T47D (cell line): ENCODE measurements around the gene HNRNPA2B1.
"Not testable (repeated sequence)": the region's sequence is repeated elsewhere in the genome, so short reads cannot be mapped to it uniquely, and the experiment has no call there.

Experiments
- DNase-seq, 2 experiments: peaks; one replicate each; pipeline versions ENCODE4 v3.0.0 to v3.0.0-alpha.2; 2011 to 2012; ENCODE audit warnings: low read depth in 1 of 2, low spot score in 1 of 2
- JUND ChIP-seq: IDR thresholded peaks from 2 replicates; pipeline ENCODE4 v1.6.1; 2012; ENCODE audit warnings: low read depth
- in situ Hi-C: cut with HindIII; loops from 2 replicates; pipeline ENCODE4 v1.10.0; 2016; ENCODE audit warnings: low sequenced_read_pairs, low pct_unique_long_range_greater_than_20kb

HNRNPA2B1 gene

DNA sequence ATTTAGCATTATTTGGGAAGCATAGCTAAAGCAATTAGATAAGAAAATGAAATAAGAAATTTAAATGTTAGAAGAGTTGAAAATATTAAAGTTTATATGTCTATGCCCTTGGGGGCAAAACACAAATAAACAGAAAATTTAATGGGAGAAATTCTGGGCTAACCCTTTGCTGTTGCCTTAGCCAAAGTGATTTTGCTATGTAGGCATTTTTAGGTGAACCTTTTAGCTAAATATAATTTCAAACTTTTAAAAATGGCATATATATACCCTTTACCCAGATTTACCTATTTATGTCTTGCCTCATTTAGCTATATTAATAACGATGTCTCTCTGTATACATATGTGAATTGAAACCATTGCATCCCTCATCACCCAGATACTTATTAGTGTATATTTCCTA, 28.5 kb downstream of the HNRNPA2B1 start:
- in situ Hi-C loops: no loop called here
- TF ChIP-seq JUND: no peak
- no peak for DNase-seq

GRCh38 chr7:26171601-26172000, 28.9 kb downstream of the HNRNPA2B1 start:
- no peak for DNase-seq
- in situ Hi-C loops: no loop called here
- no peak for TF ChIP-seq JUND

DNA sequence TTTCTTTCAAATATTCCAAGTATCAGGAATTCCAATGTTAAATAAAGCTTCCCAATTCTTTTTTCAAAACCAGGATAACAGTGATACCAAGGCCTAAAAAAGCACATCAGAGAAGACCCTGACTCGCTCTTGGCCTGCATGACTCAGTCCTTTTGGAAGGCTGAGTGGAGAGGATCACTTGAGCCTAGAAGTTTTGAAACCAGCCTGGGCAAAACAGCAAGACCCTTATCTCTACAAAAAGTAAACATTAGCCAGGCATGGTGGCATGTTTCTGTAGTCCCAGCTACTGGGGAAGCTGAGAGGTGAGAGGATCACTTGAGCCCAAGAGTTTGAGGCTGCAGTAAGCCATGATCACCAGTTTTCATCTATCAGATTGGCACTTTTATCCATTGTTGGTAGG, 29.9 kb downstream of the HNRNPA2B1 start:
- in situ Hi-C loops: no loop called here
- no peak for TF ChIP-seq JUND
- no peak for DNase-seq

DNA sequence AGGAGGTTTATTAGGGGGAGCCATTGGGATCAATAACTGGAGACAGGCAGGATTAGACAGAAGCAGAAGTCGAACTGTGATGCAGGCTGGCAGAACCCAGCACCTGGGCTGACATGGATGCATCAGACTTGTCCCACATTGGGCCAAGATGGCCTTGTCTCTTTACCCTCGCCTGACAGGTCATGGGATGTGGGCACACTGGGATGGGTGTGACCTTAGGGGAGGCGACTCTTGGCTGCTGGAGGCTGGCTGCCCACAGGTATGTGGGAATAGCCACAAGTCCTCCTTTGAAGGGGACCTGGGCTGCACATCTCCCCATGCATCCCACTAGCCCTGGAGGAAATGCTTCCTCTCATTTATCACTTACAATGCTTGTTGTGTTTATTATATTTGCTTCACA, 31.3 kb downstream of the HNRNPA2B1 start:
- in situ Hi-C loops: no loop called here
- no peak for DNase-seq
- no peak for TF ChIP-seq JUND

DNA sequence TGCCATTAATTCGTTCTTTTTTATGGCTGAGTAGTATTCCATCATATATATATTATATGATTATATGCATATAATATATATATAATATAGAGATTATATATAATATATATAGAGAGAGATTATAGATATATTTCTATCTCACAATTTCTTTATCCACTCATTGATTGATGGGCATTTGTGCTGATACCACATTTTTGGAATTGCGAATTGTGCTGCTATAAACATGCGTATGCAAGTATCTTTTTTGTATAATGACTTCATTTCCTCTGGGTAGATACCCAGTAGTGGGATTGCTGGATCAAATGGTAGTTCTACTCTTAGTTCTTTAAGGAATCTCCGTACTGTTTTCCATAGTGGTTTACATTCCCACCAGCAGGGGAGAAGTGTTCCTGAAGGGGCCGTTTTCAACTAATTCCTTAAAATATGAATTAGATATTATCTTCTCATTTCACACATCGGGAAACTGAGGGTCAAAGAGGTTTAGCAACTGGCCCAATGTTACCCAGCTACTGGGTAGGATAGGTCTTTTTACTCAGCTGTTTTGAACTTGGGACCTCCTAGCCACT, 32.0 kb downstream of the HNRNPA2B1 start:
- in situ Hi-C loops: no loop called here
- no peak for DNase-seq
- no peak for TF ChIP-seq JUND

- TF ChIP-seq JUND: no peak
- no peak for DNase-seq
- in situ Hi-C loops: no loop called here
These were observed 33.1 kb downstream of the HNRNPA2B1 start for GRCh38 chr7:26167303-26167934.

GRCh38 chr7:26166684-26167266, 33.8 kb downstream of the HNRNPA2B1 start:
- in situ Hi-C loops: no loop called here

GRCh38 chr7:26165950-26166683, 34.4 kb downstream of the HNRNPA2B1 start:
- TF ChIP-seq JUND: no peak
- no peak for DNase-seq
- in situ Hi-C loops: no loop called here

More at GRCh38 chr7:26166684-26167266, 33.8 kb downstream of the HNRNPA2B1 start:
- DNase-seq: no peak
- no peak for TF ChIP-seq JUND

GRCh38 chr7:26163804-26164203, 36.7 kb downstream of the HNRNPA2B1 start:
- in situ Hi-C loops: not testable (repeated sequence)

GRCh38 chr7:26162431-26162830, 38.1 kb downstream of the HNRNPA2B1 start:
- no peak for TF ChIP-seq JUND
- no peak for DNase-seq
- in situ Hi-C loops: no loop called here

More at GRCh38 chr7:26163804-26164203, 36.7 kb downstream of the HNRNPA2B1 start:
- DNase-seq: not testable (repeated sequence)

DNA sequence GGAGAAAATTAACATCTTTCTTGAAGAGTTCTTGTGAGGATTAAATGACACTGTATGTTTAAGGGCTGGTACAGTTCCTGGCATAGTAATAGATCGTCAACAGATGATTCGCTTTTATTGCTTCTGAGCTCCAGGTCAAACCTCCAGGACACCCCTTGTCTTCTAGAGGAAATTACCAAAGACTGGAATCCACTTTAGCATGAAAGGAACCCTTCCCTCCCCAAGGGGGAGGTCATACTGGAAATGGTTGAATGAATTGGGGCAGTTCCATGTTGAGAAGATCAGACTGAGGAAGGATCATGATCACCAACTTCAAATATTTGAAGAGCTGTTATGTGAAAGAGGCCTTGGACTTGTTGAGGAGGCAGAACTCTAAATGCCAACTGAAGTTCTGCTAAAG, 39.6 kb downstream of the HNRNPA2B1 start:
- TF ChIP-seq JUND: no peak
- DNase-seq: no peak
- in situ Hi-C loops: no loop called here

GRCh38 chr7:26159243-26159642, 41.3 kb downstream of the HNRNPA2B1 start:
- TF ChIP-seq JUND: no peak
- DNase-seq: no peak
- in situ Hi-C loops: no loop called here

DNA sequence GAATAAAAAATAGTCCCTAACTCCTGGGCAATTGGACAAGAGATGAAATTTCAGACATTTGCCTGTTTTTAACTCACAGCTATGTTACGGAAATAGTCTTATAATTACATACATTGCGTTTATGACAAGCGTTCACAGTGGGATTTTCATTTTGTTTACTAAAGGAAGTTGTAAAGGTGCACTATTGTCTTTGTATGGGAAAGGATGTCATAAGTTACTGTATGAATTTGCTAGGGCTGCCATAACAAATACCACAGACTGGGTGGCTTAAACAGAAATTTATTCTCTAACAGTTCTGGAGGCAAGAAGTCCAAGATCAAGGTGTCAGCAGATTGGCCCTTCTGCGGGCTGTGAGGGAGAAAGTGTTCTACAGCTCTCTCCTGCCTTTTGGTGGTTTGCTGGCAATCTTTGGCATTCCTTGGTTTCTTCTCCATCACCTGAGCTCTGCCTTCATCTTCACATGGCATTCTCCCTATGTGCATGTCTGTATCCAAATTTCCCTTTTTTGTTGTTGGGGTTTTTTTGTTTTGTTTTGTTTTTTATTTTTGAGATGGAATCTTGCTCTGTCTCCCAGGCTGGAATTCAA, 42.9 kb downstream of the HNRNPA2B1 start:
- TF ChIP-seq JUND: no peak
- in situ Hi-C loops: no loop called here
- DNase-seq: no peak
